RWPE1 (cell line): ENCODE measurements around the gene MPPED2.

Experiments
- CTCF ChIA-PET: fragments of 350-600 bp; sonication (Branson Sonifier 250); formaldehyde crosslinking; extraction: SDS; loops from one replicate; lab custom pipeline; 2021; lab: Yijun Ruan, JAX
- POLR2A ChIA-PET: fragments of 400-600 bp; formaldehyde crosslinking; extraction: SDS; loops from one replicate; lab custom pipeline; 2020; ENCODE audit warnings: antibody characterized with exemption; ENCODE audit not compliant: low non-redundant PET; lab: Yijun Ruan, JAX
- DNase-seq: peaks from one replicate; pipeline ENCODE4 v3.0.0; 2012; ENCODE audit warnings: low spot score
- H3K27ac ChIP-seq: fragments of 450-650 bp; 2 replicates; pipeline ENCODE4 v1.5.1; 2017
- CTCF ChIP-seq: fragments of 450-650 bp; conservative IDR thresholded peaks from 2 replicates; pipeline ENCODE4 v1.5.1; 2017; ENCODE audit warnings: low read depth, mild to moderate bottlenecking

The MPPED2 gene

GRCh38 chr11:30488304-30488998 is 97.7 kb downstream of the MPPED2 start:
- no peak for DNase-seq
- ChIA-PET CTCF (no interaction called here), POLR2A (no interaction called here)

GRCh38 chr11:30487200-30487898 is 98.8 kb downstream of the MPPED2 start:
- DNase-seq: no peak
- no peak overlapping the region for H3K27ac ChIP-seq
- no peak for TF ChIP-seq CTCF
- CTCF ChIA-PET: interaction anchor here (0.6 kb wide), 1 partner anchor 125 kb away, joined by 3 read pairs; no protein-coding TSS in a partner anchor
- POLR2A ChIA-PET: no interaction called here

More at GRCh38 chr11:30488304-30488998, 97.7 kb downstream of the MPPED2 start:
- no peak for TF ChIP-seq CTCF
- H3K27ac ChIP-seq: no peak overlapping the region

GRCh38 chr11:30485756-30486155 is 100.4 kb downstream of the MPPED2 start:
- ChIA-PET POLR2A (no interaction called here), CTCF (no interaction called here)
- no peak for TF ChIP-seq CTCF
- H3K27ac ChIP-seq: no peak overlapping the region
- no peak for DNase-seq

GRCh38 chr11:30485222-30485621 is 100.9 kb downstream of the MPPED2 start:
- no peak overlapping the region for H3K27ac ChIP-seq
- no peak for DNase-seq
- CTCF ChIA-PET: no interaction called here
- no peak for TF ChIP-seq CTCF
- POLR2A ChIA-PET: no interaction called here

GRCh38 chr11:30483056-30483455 is 103.1 kb downstream of the MPPED2 start:
- CTCF ChIA-PET: no interaction called here
- POLR2A ChIA-PET: no interaction called here
- no peak for DNase-seq
- no peak for TF ChIP-seq CTCF
- H3K27ac ChIP-seq: no peak overlapping the region

- TF ChIP-seq CTCF: no peak
- ChIA-PET POLR2A (no interaction called here), CTCF (interaction anchor here (0.7 kb wide), 1 partner anchor 230 kb away, joined by 3 read pairs; no protein-coding TSS in a partner anchor)
- no peak overlapping the region for H3K27ac ChIP-seq
- no peak for DNase-seq
These were observed 104.4 kb downstream of the MPPED2 start for GRCh38 chr11:30481796-30482195.
